ENCODE measurements around the gene AK9. TPM values are rescaled to one million over a fixed set of nuclear protein-coding genes. Genes with fewer than 3 reads are reported as not detected.

AK9 gene
- total and polyA plus RNA-seq, 2 of the 4 experiments (the other 2 are of a cell fraction) = 1.7 to 1.8 TPM

DNA sequence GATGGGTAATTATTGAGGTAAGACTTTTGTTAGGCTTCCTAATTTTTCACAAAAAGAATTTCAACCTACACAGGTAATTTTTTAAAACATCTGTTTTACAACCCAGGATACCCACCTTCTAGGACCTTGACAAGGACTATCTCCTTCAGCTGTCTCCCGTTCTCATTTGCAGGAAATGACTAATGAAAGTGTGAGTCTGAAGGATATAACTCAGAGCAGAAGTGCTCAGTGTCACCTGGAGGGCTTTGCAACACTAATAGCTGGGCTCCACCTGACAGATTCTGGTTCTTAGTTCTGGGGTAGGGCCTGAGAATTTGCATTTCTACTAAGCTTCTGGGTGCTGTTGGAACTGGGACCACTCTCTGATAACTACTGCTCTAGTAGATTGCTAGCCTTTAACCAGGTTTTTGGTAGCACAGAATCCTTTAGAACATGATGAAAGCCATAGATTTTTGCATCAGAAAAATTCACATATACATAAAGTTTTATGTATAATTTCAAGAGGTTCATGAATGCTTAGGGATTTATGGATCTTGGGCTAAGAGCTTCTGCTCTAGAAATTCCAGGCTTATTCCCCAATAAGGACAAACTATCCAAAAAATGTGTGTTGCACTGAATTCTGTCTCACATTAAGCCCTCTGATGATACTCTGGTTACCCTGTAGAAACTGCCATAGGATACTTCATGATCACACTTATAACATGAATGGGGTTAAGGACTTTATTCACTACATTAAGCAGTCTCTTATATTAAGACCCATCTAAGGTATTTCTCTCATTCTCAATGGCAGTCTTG, 30.3 kb downstream of the AK9 start:
- no peaks in the 10 kb centered on the region; the same call in 1 of the 2 replicates for H3K4me1 ChIP-seq (ENCODE audit: control insufficient read depth, insufficient read depth, low read length)
- no peak overlapping the region for H2BK20ac ChIP-seq (ENCODE audit: low read depth, low read length)
- H4K8ac ChIP-seq (ENCODE audit: low read depth in 2 of 2, low read length in 2 of 2) = no peak overlapping the region
- H3K18ac ChIP-seq (ENCODE audit: low read depth, low read length) = no peak overlapping the region
- H2AK9ac ChIP-seq (replicated peaks; ENCODE audit: low read depth, low read length, poor library complexity) = no peak overlapping the region
- no peak for DNase-seq
- POLR2A ChIA-PET (ENCODE audit: unreplicated experiment) = no interaction called here
- H3K9me1 ChIP-seq (ENCODE audit: insufficient read depth, low read length) = no peaks in the 10 kb centered on the region
- H2BK5ac ChIP-seq (ENCODE audit: low read depth, low read length, poor library complexity, severe bottlenecking) = no peak overlapping the region
- H3K56ac ChIP-seq (ENCODE audit: extremely low read depth, insufficient read depth, low read length) = no peak overlapping the region
- H4K20me1 ChIP-seq (ENCODE audit: insufficient read depth, low read length) = no peaks in the 10 kb centered on the region
- no TSS peak for BruUV-seq (replicated peaks)
- H3K36me3 ChIP-seq (ENCODE audit: control insufficient read depth, insufficient read depth, low read length) = no peaks in the 10 kb centered on the region
- CTCF ChIA-PET = interaction anchor here (1.0 kb wide), 1 partner anchor 47 kb away, joined by 3 read pairs; no protein-coding TSS in a partner anchor
- H4K91ac ChIP-seq (ENCODE audit: insufficient read depth, low read depth, low read length) = no peak overlapping the region
- H3K4ac ChIP-seq (ENCODE audit: low read depth, low read length) = no peak overlapping the region
- no peak overlapping the region for H3K9ac ChIP-seq (ENCODE audit: low read depth, low read length)
- H2AK5ac ChIP-seq (ENCODE audit: low read depth, low read length) = no peak overlapping the region
- no peak overlapping the region for H3K23ac ChIP-seq (ENCODE audit: low read depth, low read length)
- no peak overlapping the region for H2BK120ac ChIP-seq (ENCODE audit: low read depth, low read length)
- H2AFZ ChIP-seq (replicated peaks; ENCODE audit: low read length, poor library complexity) = no peak overlapping the region
- TF ChIP-seq MAZ (IDR thresholded peaks at IDR 0.05; ENCODE audit: borderline replicate concordance, low read depth, low read length) = no peak
- TF ChIP-seq MAFK (IDR thresholded peaks at IDR 0.05; ENCODE audit: low read depth, low read length) = no peak
- TF ChIP-seq, protein P1, sequence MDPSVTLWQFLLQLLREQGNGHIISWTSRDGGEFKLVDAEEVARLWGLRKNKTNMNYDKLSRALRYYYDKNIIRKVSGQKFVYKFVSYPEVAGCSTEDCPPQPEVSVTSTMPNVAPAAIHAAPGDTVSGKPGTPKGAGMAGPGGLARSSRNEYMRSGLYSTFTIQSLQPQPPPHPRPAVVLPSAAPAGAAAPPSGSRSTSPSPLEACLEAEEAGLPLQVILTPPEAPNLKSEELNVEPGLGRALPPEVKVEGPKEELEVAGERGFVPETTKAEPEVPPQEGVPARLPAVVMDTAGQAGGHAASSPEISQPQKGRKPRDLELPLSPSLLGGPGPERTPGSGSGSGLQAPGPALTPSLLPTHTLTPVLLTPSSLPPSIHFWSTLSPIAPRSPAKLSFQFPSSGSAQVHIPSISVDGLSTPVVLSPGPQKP (IDR thresholded peaks at IDR 0.05; ENCODE audit: borderline replicate concordance, low read depth, low read length) = no peak
- no peak for TF ChIP-seq POLR2A (IDR thresholded peaks at IDR 0.05; ENCODE audit: low read depth, low read length)
- TF ChIP-seq FOS (IDR thresholded peaks at IDR 0.05; ENCODE audit: low read depth, low read length) = no peak
- no peak for TF ChIP-seq RAD21 (IDR thresholded peaks at IDR 0.05; ENCODE audit: low read length)
- no peak for TF ChIP-seq SMC3 (IDR thresholded peaks at IDR 0.05; ENCODE audit: low read depth, low read length)
- TF ChIP-seq BHLHE40 (IDR thresholded peaks at IDR 0.05; ENCODE audit: low read depth, low read length) = no peak
- TF ChIP-seq CEBPB (IDR thresholded peaks at IDR 0.05; ENCODE audit: low read depth, low read length) = no peak
- no peak for TF ChIP-seq NFE2L2 (IDR thresholded peaks at IDR 0.05; ENCODE audit: low read depth, low read length)
- no peak for TF ChIP-seq RCOR1 (IDR thresholded peaks at IDR 0.05; ENCODE audit: insufficient replicate concordance, low read length)
- no peak for TF ChIP-seq MXI1 (IDR thresholded peaks at IDR 0.05; ENCODE audit: borderline replicate concordance, low read depth, low read length)
- H3K4me2 ChIP-seq (ENCODE audit: low read depth, low read length) = no peak overlapping the region
- WGBS, 2 experiments (ENCODE audit: extremely low coverage in 2 of 2, insufficient read length in 1 of 2) = no CpG with 5 or more reads among the region's 1 CpG
- no peak overlapping the region for H3K4me3 ChIP-seq (ENCODE audit: insufficient read depth, low read depth, low read length)
- dilution Hi-C loops (cut with HindIII; ENCODE audit: low sequenced_read_pairs, unreplicated experiment) (no loop called here), in situ Hi-C loops (cut with MboI; ENCODE audit: low sequenced_read_pairs) (no loop called here), intact Hi-C loops (cut with micrococcal nuclease) (no loop called here)
- H3K9me3 ChIP-seq (ENCODE audit: control insufficient read depth, insufficient read depth, low read length) = no peaks in the 10 kb centered on the region
- no peak overlapping the region for H2BK15ac ChIP-seq (ENCODE audit: low read depth, low read length)
- ATAC-seq (ENCODE audit: low read depth) = no peak; the same call in 1 of the 2 replicates
- no peaks in the 10 kb centered on the region for H3K79me1 ChIP-seq (ENCODE audit: low read depth in 1 of 2, low read length in 2 of 2)
- no peaks in the 10 kb centered on the region for H3K27me3 ChIP-seq (ENCODE audit: control insufficient read depth, insufficient read depth, low read length)
- H4K5ac ChIP-seq (ENCODE audit: low read depth, low read length) = no peak overlapping the region
- no peak overlapping the region for H3K14ac ChIP-seq (replicated peaks; ENCODE audit: low read depth, low read length)
- no peak overlapping the region for H3K27ac ChIP-seq (ENCODE audit: insufficient read depth, low read length)
